OCI-LY7 (cell line): Measurements from ENCODE around the gene WRAP73. TPM values are rescaled to one million over a fixed set of nuclear protein-coding genes. Genes with fewer than 3 reads are reported as not detected.

Experiments
- BruUV-seq: library from RNA; stranded (reverse); fragments of 400-500 nt; replicated peaks from 2 replicates; lab custom pipeline; 2021; lab: Mats Ljungman, UMichigan
- CTCF ChIA-PET: fragments of 300-600 bp; sonication (Branson Sonifier 250); formaldehyde crosslinking; loops from one replicate; lab custom pipeline; 2022; ENCODE audit warnings: antibody characterized with exemption; ENCODE audit not compliant: unreplicated experiment; lab: Charles Lee
- POLR2A ChIA-PET: fragments of 300-600 bp; sonication (Branson Sonifier 250); formaldehyde crosslinking; loops from one replicate; lab custom pipeline; 2022; ENCODE audit warnings: antibody characterized with exemption; lab: Charles Lee
- DNase-seq: peaks from one replicate; pipeline ENCODE4 v3.0.0-alpha.2; 2015; ENCODE audit warnings: low spot score
- H2AFZ ChIP-seq: fragments of 200-600 bp; sonication (generic), shearing (Covaris generic); 2 replicates; pipeline ENCODE4 v1.6.1; 2014; ENCODE audit warnings: mild to moderate bottlenecking, antibody characterized with exemption, low read length, moderate library complexity
- H3K27ac ChIP-seq: fragments of 200-600 bp; sonication (generic); 2 replicates; pipeline ENCODE4 v1.5.1; 2014; ENCODE audit warnings: mixed run types, low read depth, mild to moderate bottlenecking, moderate library complexity, low read length, inconsistent platforms; ENCODE audit not compliant: poor library complexity, severe bottlenecking
- H3K36me3 ChIP-seq: fragments of 200-600 bp; sonication (generic); 2 replicates; pipeline ENCODE4 v1.6.1; 2014; ENCODE audit warnings: mild to moderate bottlenecking, antibody characterized with exemption, low read length, moderate library complexity, mixed read lengths; ENCODE audit not compliant: insufficient read depth
- H3K4me1 ChIP-seq: fragments of 200-600 bp; sonication (generic); 2 replicates; pipeline ENCODE4 v1.5.1; 2014; ENCODE audit warnings: mild to moderate bottlenecking, low read length; ENCODE audit not compliant: insufficient read depth, poor library complexity, severe bottlenecking
- H3K4me2 ChIP-seq: fragments of 200-600 bp; sonication (generic); 2 replicates; pipeline ENCODE4 v1.6.1; 2014; ENCODE audit warnings: mild to moderate bottlenecking, low read length
- H3K4me3 ChIP-seq: fragments of 200-600 bp; sonication (generic); 2 replicates; pipeline ENCODE4 v1.5.1; 2014; ENCODE audit warnings: mild to moderate bottlenecking, low read depth, low read length; ENCODE audit not compliant: poor library complexity, severe bottlenecking
- H3K79me2 ChIP-seq: fragments of 200-600 bp; sonication (generic); 2 replicates; pipeline ENCODE4 v1.6.1; 2016; ENCODE audit warnings: low read depth, mild to moderate bottlenecking, low read length, moderate library complexity, mixed read lengths; ENCODE audit not compliant: insufficient read depth
- H3K9me2 ChIP-seq: fragments of 200-600 bp; sonication (generic); 2 replicates; pipeline ENCODE4 v1.6.1; 2016; ENCODE audit warnings: mild to moderate bottlenecking, low read length, mixed read lengths; ENCODE audit not compliant: insufficient read depth
- H3K9me3 ChIP-seq: fragments of 200-600 bp; sonication (generic); 2 replicates; pipeline ENCODE4 v1.6.1; 2014; ENCODE audit warnings: mild to moderate bottlenecking, mixed run types, low read length, mixed read lengths
- H4K20me1 ChIP-seq: fragments of 200-600 bp; sonication (generic); 2 replicates; pipeline ENCODE4 v1.6.1; 2014; ENCODE audit warnings: mild to moderate bottlenecking, antibody characterized with exemption, low read length, moderate library complexity, mixed read lengths; ENCODE audit not compliant: insufficient read depth
- CTCF ChIP-seq: fragments of 200-600 bp; sonication (generic); conservative IDR thresholded peaks from 2 replicates; pipeline ENCODE4 v1.5.1; 2014; ENCODE audit warnings: mild to moderate bottlenecking, antibody characterized with exemption, low read length, moderate library complexity, mixed read lengths
- EZH2phosphoT487 ChIP-seq: fragments of 200-600 bp; sonication (generic); IDR thresholded peaks from 2 replicates; pipeline ENCODE4 v1.6.1; 2018; ENCODE audit warnings: low read depth, borderline replicate concordance, mild to moderate bottlenecking, mixed run types, antibody characterized with exemption, low read length, moderate library complexity, mixed read lengths
- intact Hi-C: fragments of 100-400 bp; cut with micrococcal nuclease; formaldehyde crosslinking; loops from one replicate; pipeline ENCODE4 v1.10.0; 2022; ENCODE audit not compliant: unreplicated experiment
- total RNA-seq, 2 experiments: library from RNA; depleted of rRNA in 1 of 2; stranded (reverse); fragments of >200 nt in 1 of 2; shearing (Covaris generic) in 1 of 2; gene quantifications; 2 replicates each; pipeline ENCODE4 v1.2.3, GENCODE V29; 2014 to 2022

The WRAP73 gene
- total RNA-seq, 2 experiments from 2014 or later = 34.7 to 40.0 TPM

DNA sequence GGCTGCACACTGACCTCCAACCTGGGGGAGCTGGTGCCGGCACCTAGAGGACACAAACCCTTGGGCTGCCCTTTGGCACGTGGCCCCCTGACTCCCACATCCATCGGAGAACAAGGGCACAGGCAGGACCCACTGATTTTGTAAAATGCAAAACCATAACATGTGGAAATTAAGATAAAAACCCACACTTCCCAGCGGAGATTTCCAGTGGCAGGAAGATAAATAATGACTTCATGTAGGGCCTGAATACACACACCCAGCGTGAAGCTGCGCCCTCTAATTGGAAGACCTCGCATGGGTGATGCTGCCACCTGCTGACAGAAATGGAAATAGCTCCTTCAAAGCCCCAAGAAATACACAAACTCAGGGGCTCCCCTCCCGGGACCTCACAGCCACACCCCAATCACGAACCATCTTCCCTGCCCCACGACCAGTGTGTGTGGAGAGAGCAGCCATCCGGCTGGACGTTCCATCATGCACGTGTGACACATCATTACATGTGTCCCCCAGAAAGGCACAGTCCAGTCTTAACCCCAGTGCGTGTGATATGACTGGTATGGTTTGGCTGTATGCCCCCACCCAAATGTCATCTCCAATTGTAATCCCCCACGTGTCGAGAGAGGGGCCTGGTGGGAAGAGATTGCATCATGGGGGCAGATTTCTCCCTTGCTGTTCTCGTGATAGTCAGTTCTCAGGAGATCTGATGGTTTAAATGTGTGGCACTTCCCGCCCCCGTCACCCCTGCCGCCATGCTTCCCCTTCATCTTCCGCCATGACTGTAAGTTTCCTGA, 30.8 kb downstream of the WRAP73 start:
- peak overlapping the region; percentile 44; the same call in 1 of the 2 replicates for H3K4me2 ChIP-seq
- no peak overlapping the region for H3K4me3 ChIP-seq
- CTCF ChIA-PET = interaction anchor here (0.9 to 1.1 kb wide), 2 partner anchors 50 to 105 kb away, joined by 3 to 4 read pairs; no protein-coding TSS in a partner anchor
- intact Hi-C loops = loop anchor here (1.0 to 2.0 kb wide), 4 partner anchors 54 to 166 kb away; no protein-coding TSS in a partner anchor
- H3K9me3 ChIP-seq = no peaks in the 10 kb centered on the region
- BruUV-seq = no TSS peak
- peaks cover 12% of the 10 kb centered on the region for H3K4me1 ChIP-seq
- no peaks in the 10 kb centered on the region for H4K20me1 ChIP-seq
- H3K27ac ChIP-seq = no peak overlapping the region
- peak; percentile 90 for TF ChIP-seq CTCF
- TF ChIP-seq EZH2phosphoT487 = no peak
- DNase-seq = peak; percentile 77
- 0 out of 2 replicates have a peak overlapping the region, but pooled peaks have one; percentile 22 for H2AFZ ChIP-seq
- no peaks in the 10 kb centered on the region for H3K36me3 ChIP-seq
- no peaks in the 10 kb centered on the region for H3K79me2 ChIP-seq
- H3K9me2 ChIP-seq = no peaks in the 10 kb centered on the region
- POLR2A ChIA-PET = no interaction called here

- POLR2A ChIA-PET = no interaction called here
- H3K4me1 ChIP-seq = peaks cover 6% of the 10 kb centered on the region
Measured at GRCh38 chr1:3618531-3618880, 31.4 kb downstream of the WRAP73 start.

More at GRCh38 chr1:3618531-3618880, 31.4 kb downstream of the WRAP73 start:
- Histone ChIP-seq H3K4me3 (no peak overlapping the region), H3K27ac (no peak overlapping the region), H3K36me3 (no peaks in the 10 kb centered on the region), H4K20me1 (no peaks in the 10 kb centered on the region), H3K9me2 (no peaks in the 10 kb centered on the region), H3K9me3 (no peaks in the 10 kb centered on the region), H3K4me2 (no peak overlapping the region), H3K79me2 (no peaks in the 10 kb centered on the region), H2AFZ (no peak overlapping the region)
- no peak for DNase-seq
- CTCF ChIA-PET = interaction anchor here (1.1 kb wide), 1 partner anchor 106 kb away, joined by 4 read pairs; no protein-coding TSS in a partner anchor
- no peak for TF ChIP-seq EZH2phosphoT487
- TF ChIP-seq CTCF = no peak
- intact Hi-C loops = loop anchor here (2.0 kb wide), 2 partner anchors 106 to 166 kb away; no protein-coding TSS in a partner anchor
- no TSS peak for BruUV-seq
